Measurements from ENCODE around the gene MEGF8.

Gene MEGF8

GRCh38 chr19:42325308-42325895, at the start of gene MEGF8:
TSS of gene MEGF8 (plus strand) at chr19:42325635. CDS start at chr19:42326244, 609 bp downstream.
- in situ Hi-C loops (cut with MboI; ENCODE audit: low sequenced_read_pairs): no loop called here

DNA sequence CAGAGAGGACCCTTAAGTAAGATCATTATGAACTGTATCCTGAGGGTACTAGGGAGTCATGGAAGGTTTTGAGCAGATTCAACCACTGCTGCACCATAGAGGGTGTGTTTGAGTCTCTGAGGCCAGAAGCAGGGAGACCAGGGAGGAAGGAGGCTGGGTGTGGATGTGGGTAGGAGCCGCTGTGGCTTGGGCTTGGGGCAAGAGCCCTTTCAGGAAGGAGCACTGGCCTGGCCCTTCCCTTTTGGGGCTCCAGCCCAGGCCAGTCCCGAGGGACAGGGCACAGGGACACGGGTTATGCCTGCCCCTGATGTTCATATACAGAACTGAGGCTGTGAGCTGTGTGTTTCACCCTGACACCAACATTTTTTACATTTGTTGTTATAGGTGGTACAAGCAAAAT, 49.2 kb upstream of the MEGF8 start:
- in situ Hi-C loops (cut with MboI; ENCODE audit: low sequenced_read_pairs): no loop called here

GRCh38 chr19:42276821-42277220, 48.6 kb upstream of the MEGF8 start:
- in situ Hi-C loops (cut with MboI; ENCODE audit: low sequenced_read_pairs): no loop called here

DNA sequence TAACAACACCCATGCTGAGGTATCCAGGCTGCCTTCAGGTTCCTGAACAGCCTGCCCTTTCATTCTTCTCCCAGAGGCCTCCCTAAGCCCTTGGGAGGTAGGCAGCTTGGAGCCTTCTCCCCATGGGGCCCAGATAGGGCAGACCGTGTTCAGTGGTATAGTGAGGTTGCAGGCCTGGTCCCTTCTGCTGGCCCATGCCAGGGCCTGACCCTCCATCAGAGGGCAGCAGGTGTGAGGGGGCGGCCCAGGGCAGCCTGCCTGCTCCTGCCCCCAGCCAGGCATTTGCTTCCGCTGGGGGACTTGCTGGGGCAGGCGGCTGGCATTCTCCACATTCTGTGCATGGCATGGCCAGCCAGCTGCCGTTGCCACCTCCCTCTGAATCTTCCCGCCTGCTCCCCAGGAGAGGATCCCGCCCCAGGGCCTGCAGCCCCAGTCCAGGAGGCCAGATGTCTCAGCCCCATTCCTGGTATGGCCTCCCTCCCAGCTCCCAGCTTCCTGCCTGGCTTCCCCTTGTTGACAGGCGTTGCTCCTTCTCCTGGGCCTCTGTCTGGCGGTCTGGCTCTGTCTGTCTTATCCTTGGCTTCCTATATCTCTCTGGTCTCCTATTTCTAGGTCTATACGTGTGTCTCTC, 47.5 kb upstream of the MEGF8 start:
- in situ Hi-C loops (cut with MboI; ENCODE audit: low sequenced_read_pairs): no loop called here

- in situ Hi-C loops (cut with MboI; ENCODE audit: low sequenced_read_pairs): no loop called here
Observed at GRCh38 chr19:42278452-42279154, 46.8 kb upstream of the MEGF8 start.

DNA sequence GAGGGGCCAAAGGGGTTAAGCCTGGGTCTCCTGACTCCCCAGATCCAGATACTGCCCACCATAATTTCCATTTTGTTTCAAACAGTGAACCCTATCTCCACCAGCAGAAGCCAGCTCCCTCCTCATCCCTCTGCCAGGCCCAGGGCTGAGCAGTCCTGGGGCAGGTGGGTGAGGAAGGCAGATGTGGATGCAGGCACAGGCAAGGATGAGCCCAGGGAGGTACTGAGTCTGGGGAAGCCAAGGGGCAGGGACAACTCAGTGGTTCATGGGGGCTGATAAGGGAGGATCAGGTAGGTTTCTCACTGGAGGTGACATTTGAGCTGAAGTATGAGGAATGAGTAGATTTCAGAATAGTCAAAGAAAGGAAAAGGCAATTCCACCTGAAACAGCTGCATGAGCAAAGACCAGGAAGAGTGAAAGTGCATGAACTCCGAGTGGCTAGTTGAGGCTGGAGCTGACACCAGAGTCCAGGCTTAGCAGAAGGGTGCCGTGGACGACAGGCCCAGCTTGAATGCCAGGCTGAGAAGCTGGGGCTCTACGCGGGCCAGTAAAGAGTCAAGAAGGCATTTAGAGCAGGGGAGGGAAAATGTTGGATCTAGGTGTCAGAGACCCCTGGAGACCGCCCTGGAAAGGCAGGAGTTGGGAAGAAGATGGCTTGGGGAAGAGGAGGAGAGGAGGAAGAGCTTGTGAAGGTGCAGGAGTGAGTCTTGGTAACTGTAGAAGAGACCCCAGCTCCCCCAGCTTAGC, 46.1 kb upstream of the MEGF8 start:
- in situ Hi-C loops (cut with MboI; ENCODE audit: low sequenced_read_pairs): no loop called here

DNA sequence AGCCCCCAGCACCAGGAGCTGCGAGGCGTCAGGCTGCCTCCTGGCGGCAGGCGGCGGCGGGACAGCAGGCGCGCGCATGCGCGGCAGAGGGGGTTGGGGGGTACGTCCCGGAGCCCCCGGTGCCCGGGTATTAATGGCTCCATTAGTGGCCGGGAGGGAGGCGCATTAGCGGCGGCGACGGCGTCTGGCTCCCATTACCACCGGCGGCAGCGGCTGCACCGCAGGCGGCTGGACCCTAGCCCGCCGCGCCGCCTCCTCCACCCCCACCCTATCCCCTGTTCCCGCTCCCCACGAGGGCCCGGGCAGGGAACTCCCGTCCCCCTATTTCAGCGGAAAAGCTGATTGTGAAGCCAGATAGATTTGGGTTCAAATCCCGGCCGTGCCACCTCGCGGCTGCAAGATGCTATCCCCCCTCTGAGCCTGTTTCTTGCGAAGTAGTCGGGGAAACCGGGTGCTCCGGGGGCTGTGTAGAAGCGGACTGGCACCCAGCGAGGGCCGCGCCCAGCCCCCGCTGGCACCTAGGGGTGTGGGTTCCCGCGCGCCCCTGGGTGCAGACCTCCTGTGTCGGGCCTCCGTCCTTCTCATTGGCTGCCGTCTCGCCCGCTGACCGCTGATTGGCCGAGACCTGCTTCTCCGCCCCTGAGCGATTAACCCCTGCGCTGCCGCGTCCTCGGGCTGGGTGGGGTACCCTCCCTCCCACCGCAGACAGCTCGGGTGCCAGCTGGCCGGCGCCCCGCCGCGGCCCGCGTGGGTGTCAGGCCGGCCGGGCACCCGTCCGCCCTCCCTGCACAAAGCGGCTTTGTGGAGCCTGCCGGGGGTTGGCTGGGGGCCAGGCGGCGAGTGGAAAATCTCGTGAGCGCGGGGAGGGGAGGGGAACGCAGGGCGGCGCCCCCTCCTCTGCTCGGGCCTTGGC, 45.3 kb upstream of the MEGF8 start:
- in situ Hi-C loops (cut with MboI; ENCODE audit: low sequenced_read_pairs): no loop called here

DNA sequence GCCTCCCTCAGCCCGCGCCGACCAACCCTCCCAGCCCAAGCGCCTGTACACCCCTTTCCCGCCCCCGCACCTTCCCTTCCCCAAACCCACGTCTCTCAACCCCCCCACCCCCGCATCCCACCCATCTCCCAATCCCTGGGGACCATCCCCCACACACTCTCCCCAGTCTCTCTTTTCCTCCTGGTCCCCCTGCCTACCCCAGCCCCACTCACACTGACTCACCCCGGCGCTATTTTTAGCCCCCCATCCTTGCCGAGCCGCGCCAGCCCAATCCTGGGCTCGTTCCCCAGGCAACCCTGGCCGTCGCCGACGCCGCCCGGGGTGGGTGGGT, 44.7 kb upstream of the MEGF8 start:
- in situ Hi-C loops (cut with MboI; ENCODE audit: low sequenced_read_pairs): no loop called here

GRCh38 chr19:42281146-42281826, 44.1 kb upstream of the MEGF8 start:
- in situ Hi-C loops (cut with MboI; ENCODE audit: low sequenced_read_pairs): no loop called here

DNA sequence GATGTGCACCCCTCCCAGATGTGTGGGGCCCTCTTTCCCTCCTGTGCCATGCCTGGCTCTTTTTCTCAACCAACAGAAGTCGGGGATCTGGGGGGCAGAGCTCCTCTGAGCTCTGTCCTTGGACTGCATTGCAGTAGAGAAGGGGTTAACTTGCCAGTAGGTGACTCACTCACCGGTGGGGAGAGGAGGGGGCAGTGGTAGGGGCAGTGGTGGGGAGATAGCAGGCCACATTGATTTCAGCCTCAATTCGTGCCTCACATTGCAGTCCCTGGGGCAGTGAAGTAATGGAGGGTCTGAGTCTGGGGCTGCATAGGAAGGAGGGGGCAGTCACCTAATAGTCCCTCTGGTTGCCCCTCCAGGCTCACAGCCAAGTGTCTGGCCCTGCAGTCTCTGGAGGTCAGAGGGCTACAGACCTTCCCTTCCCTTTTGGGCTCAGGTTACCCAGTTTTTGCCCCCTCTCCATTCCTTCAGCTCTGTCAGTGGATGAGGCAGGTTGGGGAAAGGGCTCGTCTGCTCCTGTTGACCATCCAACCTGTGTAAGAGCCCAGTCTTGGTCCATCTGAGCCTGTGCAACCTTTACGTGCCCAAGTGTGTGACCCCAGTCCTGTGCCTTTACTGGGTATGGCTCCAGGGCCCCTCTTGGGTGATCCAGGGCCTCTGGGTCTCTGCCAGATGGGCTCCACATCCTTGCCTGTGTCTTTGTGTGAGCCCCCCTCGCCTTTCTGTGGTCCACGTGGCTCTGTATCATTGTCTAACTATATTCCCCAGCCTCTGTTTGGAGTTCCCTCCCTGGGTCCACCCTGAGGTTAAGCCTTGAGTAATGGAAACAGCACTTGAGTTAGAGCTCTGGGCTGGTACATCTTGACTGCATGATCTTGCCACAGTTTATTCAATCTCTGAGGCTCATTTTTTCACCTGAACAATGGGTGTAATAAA, 43.3 kb upstream of the MEGF8 start:
- in situ Hi-C loops (cut with MboI; ENCODE audit: low sequenced_read_pairs): no loop called here

DNA sequence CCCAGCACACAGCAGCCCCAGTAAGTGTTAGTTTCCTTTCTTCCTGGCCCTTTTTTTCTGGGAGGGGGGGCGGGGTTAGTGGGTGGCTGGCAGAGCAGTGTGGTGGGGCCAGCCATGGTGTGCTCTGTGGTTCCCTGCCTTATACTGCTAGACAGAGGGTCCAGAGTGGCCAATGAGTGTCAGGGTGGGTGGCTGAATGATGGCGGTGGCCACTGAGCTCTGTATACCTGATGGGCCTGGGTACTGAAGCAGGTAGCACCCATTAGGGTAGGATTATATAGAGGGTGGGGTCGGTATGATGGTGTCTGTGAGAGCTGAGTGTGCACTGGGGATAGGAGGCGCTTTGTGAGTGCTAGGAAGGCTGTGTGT, 42.6 kb upstream of the MEGF8 start:
- in situ Hi-C loops (cut with MboI; ENCODE audit: low sequenced_read_pairs): no loop called here

DNA sequence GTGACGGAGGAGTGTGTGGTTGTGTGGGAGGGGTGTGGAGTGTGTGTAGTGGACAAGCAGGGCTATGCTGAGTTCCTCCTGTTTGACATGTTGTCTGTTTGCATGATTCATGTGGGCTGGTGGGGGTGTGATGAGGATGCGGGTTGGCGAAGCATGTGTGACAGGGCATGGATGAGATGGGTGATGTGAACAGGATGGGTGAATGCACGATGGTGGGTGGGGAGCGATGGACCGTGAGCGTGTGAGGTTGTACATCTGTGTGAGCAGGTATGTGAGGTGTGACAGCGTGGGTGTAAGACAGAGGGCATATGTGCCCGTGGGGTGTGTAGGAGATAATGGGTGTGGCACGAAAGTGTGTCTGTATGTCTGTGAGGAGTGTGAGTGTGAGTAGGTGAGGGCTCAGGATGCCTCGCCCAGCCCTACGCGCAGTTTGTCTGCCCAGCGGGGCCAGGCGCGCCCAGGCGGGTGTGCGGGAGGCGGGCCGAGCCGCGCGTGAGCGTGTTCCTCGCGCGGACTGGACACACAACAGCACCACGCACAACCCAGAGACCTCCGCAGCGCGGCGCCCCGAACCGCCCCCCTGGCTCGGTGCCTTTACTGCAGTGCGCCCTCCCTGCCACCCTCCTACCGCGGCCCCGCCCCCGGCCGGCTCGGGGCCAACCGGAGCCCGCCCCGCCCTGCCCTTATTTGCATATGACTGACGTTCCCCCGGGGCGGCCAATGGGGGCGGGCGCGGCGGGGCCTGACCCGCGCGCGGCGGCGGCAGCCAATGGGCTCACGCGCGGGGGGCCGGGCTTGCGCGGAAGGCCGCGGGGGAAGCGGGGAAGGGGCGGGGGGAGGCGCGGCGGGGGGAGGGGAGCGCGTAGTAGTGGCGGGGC, 42.0 kb upstream of the MEGF8 start:
- in situ Hi-C loops (cut with MboI; ENCODE audit: low sequenced_read_pairs): no loop called here

GRCh38 chr19:42284066-42284501, 41.4 kb upstream of the MEGF8 start:
- in situ Hi-C loops (cut with MboI; ENCODE audit: low sequenced_read_pairs): no loop called here

DNA sequence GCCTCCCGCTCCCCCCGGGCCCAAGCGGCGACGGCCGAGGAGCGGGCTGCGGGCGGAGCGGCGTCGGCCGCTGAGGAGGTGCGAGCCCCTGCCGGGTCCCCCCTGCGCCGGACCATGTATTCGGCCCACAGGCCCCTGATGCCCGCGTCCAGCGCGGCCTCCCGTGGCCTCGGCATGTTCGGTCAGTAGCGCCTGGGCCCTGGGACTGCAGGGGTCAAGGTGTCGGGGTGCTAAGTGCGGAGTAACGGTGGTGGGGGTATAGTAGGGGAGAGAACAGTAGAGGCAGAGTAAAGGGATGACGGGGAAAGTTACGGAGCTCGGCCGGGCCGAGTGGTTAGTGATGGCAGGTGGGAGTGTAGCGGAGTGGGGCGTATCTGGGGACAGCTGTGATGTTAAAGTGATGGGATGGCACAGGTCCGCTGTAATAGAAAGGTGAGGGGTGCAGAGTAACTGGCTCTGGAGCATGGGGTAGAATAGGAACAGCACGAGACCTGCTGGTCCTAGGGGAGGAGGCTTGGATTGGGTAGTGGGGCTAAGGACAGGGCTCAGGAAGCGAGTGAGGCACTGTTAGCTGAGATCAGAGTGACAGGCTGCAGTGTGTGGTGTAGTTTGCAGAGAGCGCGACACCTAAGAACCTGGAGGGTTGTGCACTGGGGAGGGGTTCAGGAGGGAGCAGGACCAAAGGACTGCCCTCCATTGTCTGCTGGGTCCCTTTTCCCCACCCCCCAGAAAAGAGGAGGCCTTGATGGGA, 40.7 kb upstream of the MEGF8 start:
- in situ Hi-C loops (cut with MboI; ENCODE audit: low sequenced_read_pairs): no loop called here

GRCh38 chr19:42285541-42285941, 39.9 kb upstream of the MEGF8 start:
- in situ Hi-C loops (cut with MboI; ENCODE audit: low sequenced_read_pairs): no loop called here

DNA sequence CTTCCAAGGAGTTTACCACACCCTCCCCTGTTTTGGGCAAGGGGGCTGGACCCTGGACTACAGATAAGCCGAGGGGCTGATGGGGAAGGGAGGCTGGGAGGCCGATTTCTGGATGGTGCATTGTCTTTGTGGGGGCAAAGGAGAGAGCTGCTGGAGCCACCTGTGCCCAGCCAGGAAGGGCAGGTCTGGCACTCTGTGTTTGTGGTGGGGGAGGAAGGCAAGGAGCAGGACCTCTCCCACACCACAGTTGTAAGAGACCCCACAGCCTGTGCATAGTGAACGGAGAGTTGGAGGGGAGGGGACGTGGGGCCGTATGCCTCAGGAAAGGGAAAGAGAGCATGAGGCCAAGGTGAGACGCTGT, 39.5 kb upstream of the MEGF8 start:
- in situ Hi-C loops (cut with MboI; ENCODE audit: low sequenced_read_pairs): no loop called here

DNA sequence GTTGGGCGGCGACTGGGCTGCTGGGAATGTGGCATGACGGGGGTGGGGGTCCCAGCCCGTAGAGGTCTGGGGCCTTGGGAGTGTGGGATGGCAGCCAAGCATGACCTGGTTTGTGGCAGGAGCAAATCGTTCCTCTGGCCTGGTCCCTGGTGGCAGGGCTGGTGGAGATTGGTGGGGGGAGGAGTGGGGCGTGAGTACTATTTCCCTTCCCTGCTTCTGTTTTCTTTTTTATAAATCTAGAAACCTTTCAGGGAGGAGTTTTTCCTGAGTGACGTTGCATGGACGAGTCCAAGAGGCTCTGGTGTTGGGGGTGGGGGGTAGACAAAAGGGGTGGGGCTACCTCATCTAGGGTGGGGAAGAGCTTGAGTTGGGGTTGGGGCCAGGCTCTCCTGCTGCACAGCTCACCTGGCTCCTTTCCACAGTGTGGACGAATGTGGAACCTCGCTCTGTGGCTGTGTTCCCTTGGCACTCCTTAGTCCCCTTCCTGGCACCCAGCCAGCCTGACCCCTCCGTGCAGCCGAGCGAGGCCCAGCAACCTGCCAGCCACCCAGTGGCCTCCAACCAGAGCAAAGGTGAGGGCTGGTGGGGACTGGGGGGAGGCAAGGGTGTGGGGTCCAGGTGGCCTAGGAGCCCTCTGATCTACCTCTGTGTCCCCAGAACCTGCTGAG, 39.0 kb upstream of the MEGF8 start:
- in situ Hi-C loops (cut with MboI; ENCODE audit: low sequenced_read_pairs): no loop called here

Data from HL-60/S4 (cell line).